A549 (cell line): ENCODE data around the gene ZSCAN10. TPM values are rescaled to one million over a fixed set of nuclear protein-coding genes. Genes with fewer than 3 reads are reported as not detected.

ENCODE experiments used
- ATAC-seq, 2 experiments: fragments of 200-7000 bp in 1 of 2; fragments of >200 bp in 1 of 2; cut with Nextera tagmentation in 1 of 2; cut with Tn5 transposase in 1 of 2; 3 replicates each; pipeline versions ENCODE4 v1.8.0 to v1.9.1; 2018 to 2020; ENCODE audit warnings: mild to moderate bottlenecking in 1 of 2, moderate library complexity in 1 of 2
- CTCF ChIA-PET: fragments of 300-600 bp; sonication (Branson Sonifier 250); formaldehyde crosslinking; extraction: SDS; loops from one replicate; lab custom pipeline; 2021; ENCODE audit warnings: antibody characterized with exemption, inconsistent platforms; lab: Yijun Ruan, JAX
- POLR2A ChIA-PET: fragments of 350-600 bp; formaldehyde crosslinking; extraction: SDS; loops from one replicate; lab custom pipeline; 2021; ENCODE audit warnings: antibody characterized with exemption, inconsistent platforms; lab: Yijun Ruan, JAX
- DNase-seq, 2 experiments: peaks; one replicate each; pipeline versions ENCODE4 v3.0.0 to v3.0.0-alpha.2; 2011 to 2016; ENCODE audit warnings: low read depth in 1 of 2, low spot score in 1 of 2
- FAIRE-seq: peaks from 2 replicates; lab custom pipeline; 2011; peaks lifted over from hg19 to GRCh38; lab: Jason Lieb, UNC
- H3K27ac ChIP-seq, 2 experiments: fragments of >200 bp; sonication (Bioruptor Twin); formaldehyde crosslinking; 3 replicates each; pipeline ENCODE4 v1.5.1; 2016 to 2017
- H3K4me1 ChIP-seq: fragments of >200 bp; sonication (Bioruptor Twin); formaldehyde crosslinking; 3 replicates; pipeline ENCODE4 v1.6.1; 2016
- H3K4me2 ChIP-seq: fragments of >200 bp; sonication (Bioruptor Twin); formaldehyde crosslinking; 3 replicates; pipeline ENCODE4 v1.6.1; 2016
- H3K4me3 ChIP-seq: fragments of >200 bp; sonication (Bioruptor Twin); formaldehyde crosslinking; 3 replicates; pipeline ENCODE4 v1.5.1; 2016
- H3K9me3 ChIP-seq: fragments of >200 bp; sonication (Bioruptor Twin); formaldehyde crosslinking; 3 replicates; pipeline ENCODE4 v1.6.1; 2016
- BHLHE40 ChIP-seq: IDR thresholded peaks from 2 replicates; pipeline ENCODE4 v1.6.1; 2012; ENCODE audit warnings: low read depth, low read length, inconsistent platforms
- CBX2 ChIP-seq: fragments of 200-600 bp; sonication (generic); IDR thresholded peaks from 2 replicates; pipeline ENCODE4 v1.6.1; 2016; ENCODE audit warnings: low read depth, mild to moderate bottlenecking, borderline replicate concordance
- CEBPB ChIP-seq, 2 experiments: fragments of >200 bp in 1 of 2; sonication (Bioruptor Twin) in 1 of 2; formaldehyde crosslinking in 1 of 2; IDR thresholded peaks; 2 replicates each; pipeline ENCODE4 v1.6.1; 2012 to 2016
- CHD2 ChIP-seq: fragments of 150-350 bp; IDR thresholded peaks from 2 replicates; pipeline ENCODE4 v1.6.1; 2014; ENCODE audit warnings: low read length; ENCODE audit not compliant: partially characterized antibody
- CHD4 ChIP-seq: fragments of 200-600 bp; sonication (generic); IDR thresholded peaks from 2 replicates; pipeline ENCODE4 v1.6.1; 2016; ENCODE audit warnings: antibody characterized with exemption, mild to moderate bottlenecking, borderline replicate concordance
- EHMT2 ChIP-seq: fragments of 200-600 bp; sonication (generic); IDR thresholded peaks from 2 replicates; pipeline ENCODE4 v1.6.1; 2016; ENCODE audit warnings: antibody characterized with exemption, low read depth, mild to moderate bottlenecking, moderate library complexity
- FOSL2 ChIP-seq, 2 experiments: fragments of 450-650 bp in 1 of 2; fragments of >200 bp in 1 of 2; sonication (Bioruptor Twin) in 1 of 2; formaldehyde crosslinking; IDR thresholded peaks; 2 replicates each; pipeline versions ENCODE4 v1.5.0 to v1.6.1; 2016 to 2020; ENCODE audit warnings: mild to moderate bottlenecking in 1 of 2, moderate library complexity in 1 of 2
- HOXB13 ChIP-seq: fragments of 250-450 bp; sonication (Bioruptor Pico); IDR thresholded peaks from 2 replicates; pipeline ENCODE4 v1.5.0; 2020; ENCODE audit warnings: low read depth, mild to moderate bottlenecking, moderate library complexity
- JUN ChIP-seq, 2 experiments: fragments of >200 bp; sonication (Bioruptor Twin); formaldehyde crosslinking; IDR thresholded peaks; 2 replicates in 1 of 2; 3 replicates in 1 of 2; pipeline ENCODE4 v1.6.1; 2016 to 2017
- JUNB ChIP-seq: fragments of >200 bp; sonication (Bioruptor Twin); formaldehyde crosslinking; IDR thresholded peaks from 2 replicates; pipeline ENCODE4 v1.6.1; 2016
- KDM5A ChIP-seq: fragments of 200-600 bp; sonication (generic); IDR thresholded peaks from 2 replicates; pipeline ENCODE4 v1.6.1; 2016; ENCODE audit warnings: antibody characterized with exemption, mild to moderate bottlenecking
- MAZ ChIP-seq: fragments of 150-350 bp; IDR thresholded peaks from 2 replicates; pipeline ENCODE4 v1.6.1; 2014; ENCODE audit warnings: antibody characterized with exemption, low read depth, low read length, borderline replicate concordance
- NPAS2 ChIP-seq: fragments of 250-450 bp; sonication (Bioruptor Pico); IDR thresholded peaks from 2 replicates; pipeline ENCODE4 v1.8.0; 2022; ENCODE audit warnings: mild to moderate bottlenecking, moderate library complexity, borderline replicate concordance
- NR3C1 ChIP-seq: fragments of >200 bp; sonication (Bioruptor Twin); formaldehyde crosslinking; IDR thresholded peaks from 3 replicates; pipeline ENCODE4 v1.6.1; 2017
- PHF8 ChIP-seq: fragments of 200-600 bp; sonication (generic); IDR thresholded peaks from 2 replicates; pipeline ENCODE4 v1.6.1; 2016; ENCODE audit warnings: low read depth, mild to moderate bottlenecking, antibody characterized with exemption, moderate library complexity, borderline replicate concordance
- POLR2AphosphoS2 ChIP-seq: conservative IDR thresholded peaks from 2 replicates; pipeline ENCODE4 v1.6.1; 2012; ENCODE audit warnings: low read length, improper control_type of control experiment, inconsistent platforms
- RCOR1 ChIP-seq: fragments of 150-350 bp; IDR thresholded peaks from 2 replicates; pipeline ENCODE4 v1.6.1; 2014; ENCODE audit warnings: antibody characterized with exemption, low read length, low read depth
- RFX5 ChIP-seq: fragments of 450-650 bp; IDR thresholded peaks from 2 replicates; pipeline ENCODE4 v1.7.1; 2014; ENCODE audit warnings: antibody characterized with exemption, mild to moderate bottlenecking, moderate library complexity
- SMC3 ChIP-seq: fragments of >200 bp; sonication (Bioruptor Twin); formaldehyde crosslinking; IDR thresholded peaks from 3 replicates; pipeline ENCODE4 v1.6.1; 2018; ENCODE audit warnings: inconsistent platforms
- ZC3H11A ChIP-seq: fragments of 450-650 bp; IDR thresholded peaks from 2 replicates; pipeline ENCODE4 v1.6.1; 2014; ENCODE audit warnings: antibody characterized with exemption, mild to moderate bottlenecking
- ZNF302 ChIP-seq: fragments of 250-450 bp; sonication (Bioruptor Pico); IDR thresholded peaks from 2 replicates; pipeline ENCODE4 v1.9.0; 2021; ENCODE audit warnings: inconsistent platforms, mild to moderate bottlenecking, moderate library complexity
- WGBS: methylation state at CpG from one replicate; pipeline ENCODE4 v1.1.6; 2017; ENCODE audit errors: missing lambda C conversion rate; 5-methylcytosine and 5-hydroxymethylcytosine counted together
- polyA plus RNA-seq, 4 experiments: library from polyadenylated mRNA; depleted of rRNA in 3 of 4; stranded (reverse); fragments of >200 nt; fragmentation: RNase III in 1 of 4; extraction: RNeasy Plus Mini Kit Qiagen cat#74134 plus additional on column Dnase treatment in 1 of 4; gene quantifications; 2 replicates in 3 of 4; 3 replicates in 1 of 4; pipeline ENCODE4 v1.2.3, GENCODE V29; 2011 to 2017
- TF ChIP-seq, protein P1 (sequence below): fragments of 450-650 bp; IDR thresholded peaks from 2 replicates; pipeline ENCODE4 v1.6.1; 2014; ENCODE audit warnings: antibody characterized with exemption
- TF ChIP-seq, protein P2 (sequence below): fragments of 200-600 bp; sonication (generic); IDR thresholded peaks from 2 replicates; pipeline ENCODE4 v1.6.1; 2016; ENCODE audit warnings: antibody characterized with exemption, mild to moderate bottlenecking, moderate library complexity
- TF ChIP-seq, protein P3 (sequence below): fragments of >200 bp; sonication (Bioruptor Twin); formaldehyde crosslinking; IDR thresholded peaks from 2 replicates; pipeline ENCODE4 v1.6.1; 2016

ZSCAN10 gene
- polyA plus RNA-seq, 2 of the 4 experiments (the other 2 are of a cell fraction): 0.08 TPM; not detected in 1

DNA sequence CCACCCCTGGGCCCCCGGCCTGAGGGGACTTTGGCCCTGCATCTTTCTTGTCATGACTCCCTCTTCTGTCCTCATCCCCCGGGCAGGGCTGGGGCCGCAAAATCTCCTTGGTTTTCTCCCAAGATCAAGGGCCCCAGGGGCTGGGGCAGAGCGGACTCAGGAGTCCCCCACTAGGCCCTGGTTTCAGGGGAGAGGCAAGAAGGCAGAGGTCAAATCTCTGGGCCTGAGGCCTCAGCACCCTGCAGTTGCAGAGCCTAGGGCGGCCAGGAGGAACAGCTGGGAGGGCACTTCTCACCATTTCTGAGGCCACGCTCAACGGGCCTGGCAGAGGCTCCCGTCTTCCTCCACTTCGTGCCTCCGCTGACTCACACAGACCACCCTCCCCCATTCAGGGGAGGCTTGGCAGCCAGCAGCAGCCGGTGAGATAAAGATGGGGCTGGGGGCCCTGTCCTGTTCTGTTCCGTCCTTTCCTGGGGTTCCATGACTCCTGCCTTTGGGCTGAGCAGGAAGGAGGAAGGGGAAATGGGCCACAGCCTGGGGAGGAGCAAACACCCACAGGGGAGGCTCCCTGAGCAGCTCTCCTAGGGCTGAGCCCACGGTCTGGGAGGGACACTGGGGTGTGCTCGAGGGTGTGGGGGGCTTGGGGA is 12.4 kb downstream of the ZSCAN10 start:
- ChIA-PET CTCF (interaction anchor here (0.9 to 4.1 kb wide), 8 partner anchors 9 to 55 kb away, joined by 3 to 29 read pairs (median 4); no protein-coding TSS in a partner anchor), POLR2A (interaction anchor here (0.6 kb wide), 1 partner anchor 21 kb away, joined by 5 read pairs; no protein-coding TSS in a partner anchor)
- Histone ChIP-seq H3K4me1 (no peaks in the 10 kb centered on the region), H3K4me3 (no peak overlapping the region), H3K27ac (no peak overlapping the region), H3K4me2 (no peak overlapping the region), H3K9me3 (no peaks in the 10 kb centered on the region)
- no peak for DNase-seq
- 80% methylated on average over 13 of the region's 14 CpGs for WGBS
- TF ChIP-seq KDM5A (no peak), PHF8 (no peak), ZNF302 (CRISPR knock-in tag) (no peak), SMC3 (no peak), POLR2AphosphoS2 (no peak), CEBPB (IDR thresholded peaks at IDR 0.05) (no peak), BHLHE40 (no peak), NR3C1 (no peak), JUNB (no peak), NPAS2 (CRISPR knock-in tag) (no peak), ZC3H11A (no peak), HOXB13 (CRISPR knock-in tag) (no peak), CHD2 (no peak), CBX2 (no peak), EHMT2 (no peak), JUN (IDR thresholded peaks at IDR 0.05) (no peak), RFX5 (no peak)
- TF ChIP-seq, protein P1, sequence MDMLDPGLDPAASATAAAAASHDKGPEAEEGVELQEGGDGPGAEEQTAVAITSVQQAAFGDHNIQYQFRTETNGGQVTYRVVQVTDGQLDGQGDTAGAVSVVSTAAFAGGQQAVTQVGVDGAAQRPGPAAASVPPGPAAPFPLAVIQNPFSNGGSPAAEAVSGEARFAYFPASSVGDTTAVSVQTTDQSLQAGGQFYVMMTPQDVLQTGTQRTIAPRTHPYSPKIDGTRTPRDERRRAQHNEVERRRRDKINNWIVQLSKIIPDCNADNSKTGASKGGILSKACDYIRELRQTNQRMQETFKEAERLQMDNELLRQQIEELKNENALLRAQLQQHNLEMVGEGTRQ: no peak
- TF ChIP-seq, protein P2, sequence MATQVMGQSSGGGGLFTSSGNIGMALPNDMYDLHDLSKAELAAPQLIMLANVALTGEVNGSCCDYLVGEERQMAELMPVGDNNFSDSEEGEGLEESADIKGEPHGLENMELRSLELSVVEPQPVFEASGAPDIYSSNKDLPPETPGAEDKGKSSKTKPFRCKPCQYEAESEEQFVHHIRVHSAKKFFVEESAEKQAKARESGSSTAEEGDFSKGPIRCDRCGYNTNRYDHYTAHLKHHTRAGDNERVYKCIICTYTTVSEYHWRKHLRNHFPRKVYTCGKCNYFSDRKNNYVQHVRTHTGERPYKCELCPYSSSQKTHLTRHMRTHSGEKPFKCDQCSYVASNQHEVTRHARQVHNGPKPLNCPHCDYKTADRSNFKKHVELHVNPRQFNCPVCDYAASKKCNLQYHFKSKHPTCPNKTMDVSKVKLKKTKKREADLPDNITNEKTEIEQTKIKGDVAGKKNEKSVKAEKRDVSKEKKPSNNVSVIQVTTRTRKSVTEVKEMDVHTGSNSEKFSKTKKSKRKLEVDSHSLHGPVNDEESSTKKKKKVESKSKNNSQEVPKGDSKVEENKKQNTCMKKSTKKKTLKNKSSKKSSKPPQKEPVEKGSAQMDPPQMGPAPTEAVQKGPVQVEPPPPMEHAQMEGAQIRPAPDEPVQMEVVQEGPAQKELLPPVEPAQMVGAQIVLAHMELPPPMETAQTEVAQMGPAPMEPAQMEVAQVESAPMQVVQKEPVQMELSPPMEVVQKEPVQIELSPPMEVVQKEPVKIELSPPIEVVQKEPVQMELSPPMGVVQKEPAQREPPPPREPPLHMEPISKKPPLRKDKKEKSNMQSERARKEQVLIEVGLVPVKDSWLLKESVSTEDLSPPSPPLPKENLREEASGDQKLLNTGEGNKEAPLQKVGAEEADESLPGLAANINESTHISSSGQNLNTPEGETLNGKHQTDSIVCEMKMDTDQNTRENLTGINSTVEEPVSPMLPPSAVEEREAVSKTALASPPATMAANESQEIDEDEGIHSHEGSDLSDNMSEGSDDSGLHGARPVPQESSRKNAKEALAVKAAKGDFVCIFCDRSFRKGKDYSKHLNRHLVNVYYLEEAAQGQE: no peak
- no peak for FAIRE-seq
- peak in 1 of 2 experiments; percentile 14; a peak in 2 of 6 replicates for ATAC-seq

DNA sequence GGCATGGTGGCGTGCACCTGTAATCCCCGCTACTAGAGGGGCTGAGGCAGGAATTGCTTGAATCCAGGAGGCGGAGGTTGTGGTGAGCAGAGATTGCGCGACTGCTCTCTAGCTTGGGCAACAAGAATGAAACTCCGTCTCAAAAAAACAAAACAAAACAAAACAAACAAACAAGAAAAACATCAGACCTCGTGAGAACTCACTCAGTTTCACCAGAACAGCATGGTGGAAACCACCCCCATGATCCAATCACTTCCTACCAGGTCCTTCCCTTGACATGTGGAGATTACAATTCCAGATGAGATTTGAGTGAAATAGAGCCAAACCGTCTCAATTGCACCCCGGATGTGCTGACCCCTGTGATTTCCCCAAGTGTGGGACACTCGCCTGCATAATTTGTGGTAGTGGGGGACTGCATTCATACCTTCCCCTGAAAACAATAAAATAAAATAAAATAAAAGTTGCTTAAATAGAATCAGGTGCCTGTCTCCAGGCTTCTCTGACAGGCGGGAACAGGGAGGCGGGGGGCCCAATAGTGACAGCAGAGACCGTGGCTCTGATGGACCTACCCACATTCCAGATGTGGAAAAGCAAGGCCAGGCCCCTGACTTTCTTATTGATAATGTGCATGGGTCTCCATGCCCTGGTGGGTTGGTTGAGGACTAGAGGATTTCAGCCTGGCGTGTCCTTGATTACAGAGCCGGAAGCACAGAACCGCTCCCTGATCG is 13.1 kb downstream of the ZSCAN10 start:
- H3K9me3 ChIP-seq: no peaks in the 10 kb centered on the region
- TF ChIP-seq CHD4: no peak
- TF ChIP-seq FOSL2 (IDR thresholded peaks at IDR 0.05): no peak
- no peak for TF ChIP-seq FOSL2 (CRISPR knock-in tag; IDR thresholded peaks at IDR 0.05)
- TF ChIP-seq, protein P3, sequence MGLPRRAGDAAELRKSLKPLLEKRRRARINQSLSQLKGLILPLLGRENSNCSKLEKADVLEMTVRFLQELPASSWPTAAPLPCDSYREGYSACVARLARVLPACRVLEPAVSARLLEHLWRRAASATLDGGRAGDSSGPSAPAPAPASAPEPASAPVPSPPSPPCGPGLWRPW: no peak
- TF ChIP-seq, protein P2: no peak
- TF ChIP-seq MAZ: no peak
- TF ChIP-seq RFX5: no peak
- TF ChIP-seq RCOR1: no peak
- TF ChIP-seq, all 56 proteins: peak for 0
- no peak for FAIRE-seq
- ChIA-PET CTCF (interaction anchor here (0.7 to 4.1 kb wide), 5 partner anchors 8 to 43 kb away, joined by 3 to 29 read pairs (median 5); no protein-coding TSS in a partner anchor), POLR2A (no interaction called here)
- ATAC-seq: no peak
- DNase-seq: no peak
- Histone ChIP-seq H3K4me1 (no peaks in the 10 kb centered on the region), H3K4me3 (no peak overlapping the region), H3K27ac (no peak overlapping the region), H3K4me2 (no peak overlapping the region)
- 86% methylated on average over 17 of the region's 17 CpGs for WGBS
